AG10803 (cell line): ENCODE data around the gene C11orf21.

Experiments
- DNase-seq: peaks from one replicate; pipeline ENCODE4 v3.0.0; 2010; ENCODE audit warnings: low read depth
- H3K4me3 ChIP-seq: 2 replicates; pipeline ENCODE4 v1.5.1; 2011; ENCODE audit warnings: mild to moderate bottlenecking, low read length, control low read depth
- CTCF ChIP-seq: conservative IDR thresholded peaks from 2 replicates; pipeline ENCODE4 v1.5.1; 2011; ENCODE audit warnings: mild to moderate bottlenecking, low read length, control low read depth, inconsistent platforms

The C11orf21 gene

GRCh38 chr11:2259466-2259830 lies 42.3 kb downstream of the C11orf21 start:
- no peak for TF ChIP-seq CTCF
- no peak overlapping the region for H3K4me3 ChIP-seq
- DNase-seq = no peak

GRCh38 chr11:2258501-2259465 lies 42.9 kb downstream of the C11orf21 start:
- H3K4me3 ChIP-seq = no peak overlapping the region
- no peak for TF ChIP-seq CTCF
- DNase-seq = no peak

- no peak for DNase-seq
- TF ChIP-seq CTCF = no peak
- H3K4me3 ChIP-seq = no peak overlapping the region
Observed at GRCh38 chr11:2256951-2257700, 44.6 kb downstream of the C11orf21 start.

GRCh38 chr11:2256293-2256913 lies 45.3 kb downstream of the C11orf21 start:
- no peak for TF ChIP-seq CTCF
- no peak overlapping the region for H3K4me3 ChIP-seq
- no peak for DNase-seq

GRCh38 chr11:2252018-2252417 lies 49.7 kb downstream of the C11orf21 start:
- TF ChIP-seq CTCF = no peak
- H3K4me3 ChIP-seq = no peak overlapping the region
- no peak for DNase-seq

- no peak for TF ChIP-seq CTCF
- no peak for DNase-seq
- no peak overlapping the region for H3K4me3 ChIP-seq
Observed at GRCh38 chr11:2251138-2251537, 50.6 kb downstream of the C11orf21 start.
